H9 (cell line): ENCODE results near the gene TTC27. TPM values are rescaled to one million over a fixed set of nuclear protein-coding genes. Genes with fewer than 3 reads are reported as not detected.

Source experiments
- DNase-seq: peaks from one replicate; pipeline ENCODE4 v3.0.0-alpha.2; 2017
- H2AFZ ChIP-seq: one replicate; pipeline ENCODE4 v1.6.1; 2013; ENCODE audit warnings: mild to moderate bottlenecking, low read length, control low read depth, moderate library complexity
- H2AK5ac ChIP-seq: 2 replicates; pipeline ENCODE4 v1.6.1; 2013; ENCODE audit warnings: low read length, control low read depth, mixed read lengths; ENCODE audit not compliant: insufficient read length
- H2BK120ac ChIP-seq: one replicate; pipeline ENCODE4 v1.6.1; 2013; ENCODE audit warnings: low read depth, mild to moderate bottlenecking, low read length, control low read depth, inconsistent platforms; ENCODE audit not compliant: poor library complexity, severe bottlenecking
- H2BK12ac ChIP-seq: 2 replicates; pipeline ENCODE4 v1.6.1; 2013; ENCODE audit warnings: low read length, control low read depth, mixed read lengths, low read depth; ENCODE audit not compliant: insufficient read length
- H2BK15ac ChIP-seq: 2 replicates; pipeline ENCODE4 v1.6.1; 2013; ENCODE audit warnings: low read depth, low read length, control low read depth
- H2BK20ac ChIP-seq: one replicate; pipeline ENCODE4 v1.6.1; 2013; ENCODE audit warnings: low read depth, mild to moderate bottlenecking, low read length, control low read depth, inconsistent platforms; ENCODE audit not compliant: poor library complexity, severe bottlenecking
- H2BK5ac ChIP-seq: 2 replicates; pipeline ENCODE4 v1.6.1; 2013; ENCODE audit warnings: low read length, control low read depth, mixed read lengths; ENCODE audit not compliant: insufficient read length
- H3K14ac ChIP-seq: 2 replicates; pipeline ENCODE4 v1.6.1; 2013; ENCODE audit warnings: low read length, control low read depth; ENCODE audit not compliant: insufficient read depth
- H3K18ac ChIP-seq: 2 replicates; pipeline ENCODE4 v1.6.1; 2013; ENCODE audit warnings: low read depth, mild to moderate bottlenecking, mixed read lengths, low read length, control low read depth; ENCODE audit not compliant: insufficient read length
- H3K23ac ChIP-seq: 2 replicates; pipeline ENCODE4 v1.6.1; 2013; ENCODE audit warnings: low read length, control low read depth, mixed read lengths, low read depth; ENCODE audit not compliant: insufficient read length
- H3K23me2 ChIP-seq: 2 replicates; pipeline ENCODE4 v1.6.1; 2013; ENCODE audit warnings: low read depth, mild to moderate bottlenecking, mixed read lengths, low read length, control low read depth; ENCODE audit not compliant: insufficient read length, poor library complexity, severe bottlenecking
- H3K27ac ChIP-seq: 2 replicates; pipeline ENCODE4 v1.5.1; 2013; ENCODE audit warnings: low read length, control low read depth, mixed read lengths, low read depth; ENCODE audit not compliant: insufficient read length
- H3K27me3 ChIP-seq: 2 replicates; pipeline ENCODE4 v1.6.1; 2013; ENCODE audit warnings: low read length, control low read depth, inconsistent platforms; ENCODE audit not compliant: insufficient read depth
- H3K4ac ChIP-seq: 2 replicates; pipeline ENCODE4 v1.6.1; 2013; ENCODE audit warnings: low read depth, mild to moderate bottlenecking, control low read depth, inconsistent platforms, low read length, moderate library complexity
- H3K4me1 ChIP-seq: 2 replicates; pipeline ENCODE4 v1.6.1; 2013; ENCODE audit warnings: low read length, control low read depth, inconsistent platforms; ENCODE audit not compliant: insufficient read depth
- H3K4me2 ChIP-seq: 2 replicates; pipeline ENCODE4 v1.6.1; 2013; ENCODE audit warnings: low read length, control low read depth, mixed read lengths; ENCODE audit not compliant: insufficient read length, insufficient read depth
- H3K56ac ChIP-seq: 2 replicates; pipeline ENCODE4 v1.6.1; 2013; ENCODE audit warnings: low read depth, mild to moderate bottlenecking, mixed read lengths, low read length, control low read depth; ENCODE audit not compliant: insufficient read length
- H3K79me1 ChIP-seq: 2 replicates; pipeline ENCODE4 v1.6.1; 2013; ENCODE audit warnings: low read depth, mild to moderate bottlenecking, moderate library complexity, low read length, control low read depth, inconsistent platforms; ENCODE audit not compliant: insufficient read depth, poor library complexity, severe bottlenecking
- H3K79me2 ChIP-seq: 2 replicates; pipeline ENCODE4 v1.6.1; 2013; ENCODE audit warnings: low read length, control low read depth, inconsistent platforms; ENCODE audit not compliant: insufficient read depth
- H3K9ac ChIP-seq: 2 replicates; pipeline ENCODE4 v1.6.1; 2013; ENCODE audit warnings: low read length, control low read depth, mixed read lengths; ENCODE audit not compliant: insufficient read length; ENCODE audit errors: extremely low read depth
- H3K9me3 ChIP-seq: one replicate; pipeline ENCODE4 v1.6.1; 2013; ENCODE audit warnings: low read depth, low read length, inconsistent platforms; ENCODE audit not compliant: control insufficient read depth
- H3T11ph ChIP-seq: one replicate; pipeline ENCODE4 v1.6.1; 2013; ENCODE audit warnings: mild to moderate bottlenecking, low read length, control low read depth, inconsistent platforms
- H4K20me1 ChIP-seq: one replicate; pipeline ENCODE4 v1.6.1; 2013; ENCODE audit not compliant: control insufficient read depth, insufficient read length, insufficient read depth
- H4K5ac ChIP-seq: 2 replicates; pipeline ENCODE4 v1.6.1; 2013; ENCODE audit warnings: low read depth, mild to moderate bottlenecking, mixed read lengths, low read length, control low read depth; ENCODE audit not compliant: insufficient read length
- H4K8ac ChIP-seq: replicated peaks from 2 replicates; pipeline ENCODE4 v1.6.1; 2013; ENCODE audit warnings: low read length, control low read depth, mixed read lengths, low read depth; ENCODE audit not compliant: insufficient read length
- H4K91ac ChIP-seq: 2 replicates; pipeline ENCODE4 v1.6.1; 2013; ENCODE audit warnings: low read depth, mild to moderate bottlenecking, moderate library complexity, mixed read lengths, low read length, control low read depth; ENCODE audit not compliant: insufficient read length
- H3K27ac Mint-ChIP-seq, 3 experiments: 2 replicates in 2 of 3; 3 replicates in 1 of 3; pipeline ENCODE4 v1.8.0; 2020 to 2021; ENCODE audit warnings: mixed read lengths in 3 of 3, mild to moderate bottlenecking in 1 of 3, moderate library complexity in 1 of 3
- H3K27me3 Mint-ChIP-seq: 2 replicates; pipeline ENCODE4 v1.8.0; 2021; ENCODE audit warnings: low read depth, mild to moderate bottlenecking, moderate library complexity, mixed read lengths
- H3K36me3 Mint-ChIP-seq, 3 experiments: 2 replicates in 2 of 3; 3 replicates in 1 of 3; pipeline ENCODE4 v1.8.0; 2020 to 2021; ENCODE audit warnings: low read depth in 3 of 3, mixed read lengths in 3 of 3; ENCODE audit not compliant: insufficient read depth in 1 of 3
- H3K4me1 Mint-ChIP-seq, 2 experiments: 2 replicates each; pipeline ENCODE4 v1.8.0; 2020; ENCODE audit warnings: mixed read lengths in 2 of 2
- H3K4me3 Mint-ChIP-seq, 2 experiments: 2 replicates in 1 of 2; 3 replicates in 1 of 2; pipeline ENCODE4 v1.8.0; 2020 to 2021; ENCODE audit warnings: mild to moderate bottlenecking in 2 of 2, mixed read lengths in 2 of 2, moderate library complexity in 1 of 2
- H3K9me3 Mint-ChIP-seq, 2 experiments: 2 replicates in 1 of 2; 3 replicates in 1 of 2; pipeline ENCODE4 v1.8.0; 2020; ENCODE audit warnings: mild to moderate bottlenecking in 2 of 2, mixed read lengths in 2 of 2, moderate library complexity in 1 of 2
- CTCF ChIP-seq: fragments of 200-600 bp; sonication (generic); conservative IDR thresholded peaks from 3 replicates; pipeline ENCODE4 v1.8.0; 2021; ENCODE audit warnings: antibody characterized with exemption, mild to moderate bottlenecking
- WGBS: extraction: QIAGEN DNeasy Blood & Tissue Kit; methylation state at CpG from one replicate; pipeline ENCODE4 v1.1.7; 2013; ENCODE audit warnings: missing lambda C conversion rate, low lambda C conversion rate, mixed read lengths; ENCODE audit not compliant: insufficient read length; ENCODE audit errors: extremely low coverage; 5-methylcytosine and 5-hydroxymethylcytosine counted together
- total RNA-seq: library from RNA; stranded (reverse); gene quantifications from 2 replicates; pipeline ENCODE4 v1.2.1, GENCODE V29; 2021

Gene TTC27
- total RNA-seq, 1 experiment from 2014 or later, result 26.0 TPM

GRCh38 chr2:32852856-32853255, 225.0 kb downstream of the TTC27 start:
- H4K91ac ChIP-seq, result no peak overlapping the region
- no peak overlapping the region for H3K56ac ChIP-seq
- no peak overlapping the region for H3K4me2 ChIP-seq
- no CpG with 5 or more reads among the region's 5 CpGs for WGBS
- TF ChIP-seq CTCF, result no peak
- no peaks in the 10 kb centered on the region for H3K23me2 ChIP-seq
- no peaks in the 10 kb centered on the region for H3K36me3 Mint-ChIP-seq
- peaks cover 0 to 5% of the 10 kb centered on the region in 2 experiments; a peak in 3 of 4 replicates for H3K4me1 Mint-ChIP-seq
- no peaks in the 10 kb centered on the region; the same call in 1 of the 2 replicates for H3K4me1 ChIP-seq
- H2BK5ac ChIP-seq, result no peak overlapping the region
- no peak overlapping the region for H4K5ac ChIP-seq
- no peak overlapping the region for H3K27ac ChIP-seq
- H4K8ac ChIP-seq, result no peak overlapping the region
- H3K4ac ChIP-seq, result no peak overlapping the region
- H3K79me2 ChIP-seq, result no peaks in the 10 kb centered on the region
- H3K4me3 Mint-ChIP-seq, result no peak overlapping the region
- H3K79me1 ChIP-seq, result no peaks in the 10 kb centered on the region
- no peak overlapping the region for H2BK15ac ChIP-seq
- no peak overlapping the region for H3K18ac ChIP-seq
- DNase-seq, result no peak
- H3K27me3 ChIP-seq, result no peaks in the 10 kb centered on the region
- H3K9me3 Mint-ChIP-seq, result no peaks in the 10 kb centered on the region
- no peak overlapping the region for H2AK5ac ChIP-seq
- no peak overlapping the region for H3K27ac Mint-ChIP-seq
- no peak overlapping the region for H2AFZ ChIP-seq
- H3T11ph ChIP-seq, result no peak overlapping the region
- H2BK12ac ChIP-seq, result no peak overlapping the region
- no peak overlapping the region for H3K9ac ChIP-seq
- no peaks in the 10 kb centered on the region for H4K20me1 ChIP-seq
- no peak overlapping the region; the same call in 1 of the 2 replicates for H3K14ac ChIP-seq
- no peaks in the 10 kb centered on the region for H3K27me3 Mint-ChIP-seq
- H3K9me3 ChIP-seq, result no peaks in the 10 kb centered on the region
- no peak overlapping the region for H3K23ac ChIP-seq
- H2BK120ac ChIP-seq, result no peak overlapping the region
- H2BK20ac ChIP-seq, result no peak overlapping the region
